HG02884 (cell line): ENCODE results near the gene CCDC167.

Experiments used
- ATAC-seq: cut with Tn5 transposase; IDR thresholded peaks from one replicate; pipeline ENCODE4 v1.9.1; 2021; ENCODE audit warnings: mild to moderate bottlenecking, moderate library complexity; ENCODE audit not compliant: unreplicated experiment

Gene CCDC167

DNA sequence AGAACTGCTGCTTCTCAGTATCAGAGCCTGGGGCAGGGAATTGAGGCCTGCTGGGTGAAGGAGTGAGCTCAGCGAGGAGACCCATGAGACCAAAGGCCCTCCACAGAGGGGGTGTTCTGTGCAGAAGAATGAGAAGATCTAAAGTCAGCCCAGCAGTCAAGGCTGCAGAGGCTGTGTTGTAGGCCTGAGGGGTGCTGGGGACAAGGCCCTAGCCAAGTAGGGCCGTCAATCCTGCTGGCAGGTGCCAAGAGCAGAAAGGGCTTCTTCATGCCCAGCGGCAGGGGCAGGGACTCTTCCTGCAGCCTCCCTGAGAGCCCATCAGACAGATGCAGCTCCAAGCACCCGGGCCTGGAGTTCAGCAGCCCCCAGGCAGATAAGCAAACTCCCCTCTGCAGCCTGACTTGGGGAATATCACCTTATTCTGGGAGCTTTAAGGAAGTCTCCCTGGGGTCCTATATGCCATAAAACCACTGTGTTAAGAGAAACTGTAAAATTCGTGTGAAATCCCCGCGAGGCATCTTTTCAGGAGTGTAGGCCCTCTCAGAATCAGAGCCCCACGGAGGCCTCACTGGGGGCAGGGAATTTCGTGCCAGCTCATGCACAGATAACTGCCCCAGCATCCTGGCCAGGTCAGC is 9.0 kb downstream of the CCDC167 start:
- no peak for ATAC-seq

DNA sequence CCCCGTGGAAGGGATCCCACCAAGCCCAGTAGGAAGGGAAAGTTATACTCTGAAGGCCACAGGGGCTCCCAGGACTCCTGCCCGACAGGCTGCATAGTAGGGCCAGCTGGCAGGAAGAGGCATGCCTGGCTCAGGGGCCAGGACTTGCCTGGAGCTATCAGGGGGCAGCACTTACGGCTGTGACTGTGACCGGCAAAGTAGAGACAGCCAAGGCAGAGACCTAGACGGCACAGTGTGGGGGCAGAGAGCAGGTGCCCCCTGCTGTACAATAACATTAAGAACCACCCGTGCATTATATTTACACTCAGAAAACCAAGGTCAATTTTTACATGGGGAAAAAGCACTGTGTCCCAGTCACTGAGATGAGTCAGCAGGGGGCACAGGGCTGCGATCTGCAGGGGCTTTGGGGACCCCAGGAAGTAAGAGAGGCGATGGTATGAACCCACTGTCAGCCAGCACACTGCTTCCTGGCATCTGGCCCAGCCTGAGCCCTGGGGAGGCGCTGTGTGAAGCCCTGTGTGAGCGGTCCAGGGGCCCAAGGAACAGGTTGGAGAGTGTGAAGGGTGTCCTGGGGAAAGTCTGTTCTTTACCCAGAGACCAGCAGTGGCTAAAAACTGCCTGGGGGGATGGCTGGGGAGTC is 9.9 kb downstream of the CCDC167 start:
- no peak for ATAC-seq

DNA sequence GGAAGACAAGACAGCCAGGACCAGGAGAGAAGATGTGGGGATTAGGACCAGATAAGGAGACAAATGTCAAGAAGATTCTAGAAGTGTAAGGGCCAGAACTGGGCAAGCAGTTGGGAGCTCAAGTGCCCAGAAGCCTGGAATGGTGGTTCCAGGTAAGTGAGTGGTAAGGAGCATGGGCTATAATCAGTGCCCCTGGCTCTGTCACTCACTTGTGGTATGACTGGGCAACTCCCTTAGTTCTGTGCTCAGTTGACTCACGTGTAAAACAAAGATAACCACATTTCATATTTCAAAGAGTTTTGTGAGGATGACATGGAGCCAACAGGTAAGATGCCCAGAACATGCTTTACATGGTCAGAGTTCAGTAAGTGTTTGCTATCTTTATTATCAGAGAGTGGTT is 11.2 kb downstream of the CCDC167 start:
- no peak for ATAC-seq

DNA sequence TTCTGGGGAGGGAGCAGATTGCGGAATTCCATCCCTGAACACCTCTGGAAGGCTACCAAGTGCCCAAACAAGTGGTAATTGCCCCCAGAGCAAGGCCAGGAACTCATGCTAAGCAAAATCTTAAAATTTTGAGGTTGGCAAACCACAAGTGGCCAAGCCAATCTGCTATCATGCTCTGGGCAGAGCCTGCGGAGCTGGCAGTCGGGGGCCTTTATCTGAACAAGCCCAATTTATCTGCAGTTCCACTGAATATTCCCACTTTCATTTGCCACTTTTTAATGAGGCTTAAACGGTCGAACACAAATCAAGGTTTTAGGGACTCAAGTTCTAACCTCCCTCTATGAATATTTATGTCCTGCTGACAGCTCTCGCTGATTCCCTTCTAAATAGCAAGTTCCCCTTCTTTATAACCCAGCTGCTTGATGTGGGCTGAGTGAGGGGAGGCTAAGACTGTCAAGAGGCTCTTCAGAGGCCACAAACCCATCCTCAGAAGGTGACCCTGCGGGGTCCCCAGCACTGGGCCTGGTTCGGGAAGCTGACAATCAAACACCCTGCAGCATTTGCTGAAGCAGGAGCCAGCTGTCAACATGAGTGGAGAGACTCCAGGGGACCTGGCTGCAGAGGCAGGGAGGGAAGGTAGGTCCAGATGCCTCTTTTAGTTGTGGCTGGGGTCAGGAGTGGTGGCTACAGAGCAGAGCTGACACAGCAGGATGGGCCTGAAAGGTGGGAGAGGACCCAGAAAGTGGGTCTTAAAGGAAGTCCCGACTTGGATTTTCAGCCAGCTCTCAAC is 11.9 kb downstream of the CCDC167 start:
- ATAC-seq: no peak

DNA sequence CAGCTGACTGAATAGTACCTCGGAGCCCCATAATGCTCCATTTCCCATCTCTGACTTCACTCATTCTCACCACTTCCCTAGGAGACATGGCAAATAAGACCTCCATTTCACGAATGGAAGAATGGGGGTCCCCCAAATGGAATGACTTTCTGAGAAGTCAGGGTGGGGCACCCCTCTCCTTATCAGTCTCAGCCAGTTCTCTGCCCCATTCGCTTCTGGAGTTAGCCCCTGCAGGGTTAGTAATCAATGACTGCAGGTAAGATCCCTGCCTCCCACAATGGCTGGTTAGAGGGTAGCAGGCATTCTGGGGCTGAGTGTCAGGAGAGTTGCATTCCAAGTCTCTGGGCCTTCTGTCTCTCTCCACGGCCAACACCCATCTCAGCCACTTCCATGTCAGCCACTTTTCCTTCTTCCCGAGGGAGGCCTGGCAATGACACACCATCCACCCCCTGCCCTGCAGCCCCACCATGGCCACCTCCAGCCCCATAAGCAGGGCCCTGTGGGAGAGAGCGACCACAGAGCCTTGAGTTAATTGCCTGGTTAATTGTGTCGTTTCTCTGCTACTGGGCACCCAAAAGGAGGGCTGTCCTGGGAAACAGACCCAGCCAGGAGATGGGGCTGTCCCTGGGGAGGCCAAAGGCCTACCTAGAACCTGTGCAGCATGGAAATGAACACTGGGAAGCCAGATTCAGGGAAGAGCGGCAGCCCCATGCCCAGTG is 13.4 kb downstream of the CCDC167 start:
- no peak for ATAC-seq

DNA sequence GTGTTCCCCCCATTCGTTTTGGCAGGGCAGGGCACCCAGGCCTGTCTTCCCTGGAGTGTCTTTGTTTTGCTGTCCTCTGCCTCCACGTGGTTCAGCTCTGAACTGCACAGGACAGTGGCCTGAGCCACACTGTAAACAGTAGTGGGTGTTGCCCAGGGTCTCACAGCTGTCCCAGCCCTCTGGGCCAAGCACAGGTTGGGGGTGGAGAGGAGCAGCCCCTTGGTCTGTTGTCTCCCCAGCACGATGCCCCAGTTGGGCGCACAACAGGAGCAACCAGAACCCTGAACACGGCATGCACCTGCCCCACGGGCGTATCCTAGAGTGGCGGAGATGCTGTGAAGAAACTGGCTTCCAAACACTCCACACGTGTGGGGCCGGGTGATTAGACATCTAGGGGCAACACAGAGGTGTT is 14.4 kb downstream of the CCDC167 start:
- no peak for ATAC-seq

DNA sequence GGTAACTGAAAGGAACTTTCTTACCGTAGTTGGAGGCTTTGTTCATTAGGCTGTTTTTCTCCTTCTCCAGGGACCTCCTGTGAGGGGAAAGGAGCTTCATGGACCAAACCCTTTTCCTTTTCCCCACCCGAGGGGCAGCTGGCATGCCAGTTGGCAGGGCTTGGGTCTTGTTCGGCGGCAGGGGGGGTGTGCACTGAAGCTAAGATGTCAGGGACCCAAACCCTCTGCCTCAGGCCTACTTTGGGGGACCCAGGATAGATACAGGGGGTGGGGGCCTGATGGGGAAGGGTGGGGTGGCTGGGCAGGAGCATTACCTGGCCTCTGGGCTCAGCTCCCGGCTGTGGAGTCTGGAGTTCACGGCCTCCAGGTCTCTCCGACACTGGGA is 14.9 kb downstream of the CCDC167 start:
- no peak for ATAC-seq

DNA sequence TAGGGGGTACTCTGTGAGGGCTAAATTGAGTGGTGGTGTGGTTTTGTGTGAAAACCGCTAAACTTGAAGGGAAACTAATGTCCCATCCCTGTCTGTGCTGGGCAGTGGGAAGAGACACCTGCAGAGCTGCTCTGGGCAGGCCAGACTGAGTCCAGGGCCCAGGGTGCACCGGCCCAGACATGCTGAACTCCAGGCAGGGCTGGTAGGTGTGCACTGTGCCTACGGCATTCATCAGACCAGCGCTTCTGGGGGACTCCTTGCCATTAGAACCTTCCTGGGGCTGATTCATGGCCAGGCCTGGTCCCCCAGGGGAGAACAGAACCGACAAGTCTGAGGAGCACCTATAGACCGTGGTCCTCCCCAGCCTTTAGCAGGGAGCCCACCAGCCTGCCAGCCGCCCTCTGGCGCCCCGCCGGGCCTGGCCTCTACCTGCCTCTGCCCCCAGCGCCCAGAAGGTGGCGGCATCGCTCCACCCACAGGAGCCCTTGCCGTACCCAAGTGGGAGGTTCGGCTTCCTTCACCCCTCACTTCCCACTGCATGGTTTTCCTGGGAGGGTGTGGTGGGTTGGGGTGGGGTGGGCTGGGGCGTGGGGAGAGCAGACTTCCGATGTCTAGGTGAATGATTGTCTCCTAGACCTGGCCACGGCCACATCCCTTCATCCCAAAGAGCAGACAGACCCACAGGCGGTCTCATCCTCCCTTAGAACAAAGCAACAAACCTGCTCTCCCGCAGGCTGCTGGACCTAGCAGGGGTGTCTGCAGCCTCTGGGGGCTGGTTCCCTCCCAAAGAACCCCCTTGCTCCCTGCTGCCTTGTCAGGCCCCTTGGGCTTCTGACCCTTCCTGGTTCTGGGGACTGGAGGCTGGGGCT is 15.5 kb downstream of the CCDC167 start:
- ATAC-seq: no peak

DNA sequence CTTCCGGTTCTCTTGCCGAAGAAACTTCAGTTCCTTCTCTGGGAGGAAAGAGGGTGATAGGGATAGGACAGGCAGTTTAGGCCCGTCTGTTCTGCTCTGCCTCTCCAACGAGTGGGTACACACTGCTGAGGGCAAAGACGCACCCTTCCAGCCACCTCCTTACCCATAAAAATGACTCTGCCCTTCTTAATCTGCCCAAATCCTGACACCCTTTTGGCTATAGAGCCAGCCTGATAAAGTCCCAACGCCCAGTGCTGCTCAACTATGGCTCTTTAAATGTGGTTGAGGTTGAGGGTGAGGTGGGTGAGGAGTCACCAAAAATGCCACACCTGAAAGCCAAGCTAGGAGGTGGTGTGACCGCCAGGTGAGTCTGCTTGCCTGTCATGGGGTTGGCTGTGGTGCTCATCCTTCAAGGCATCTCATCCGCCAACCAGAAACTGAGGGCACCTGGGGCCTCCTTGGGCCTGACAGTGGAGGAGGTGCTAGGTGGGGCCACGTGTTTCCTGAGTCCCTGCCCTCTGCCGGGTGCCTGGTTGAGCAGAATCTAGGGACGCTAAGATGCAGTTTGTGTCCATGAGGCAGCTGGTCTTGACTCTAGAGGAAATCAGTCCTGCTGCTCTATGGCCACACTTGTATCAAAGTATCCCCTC is 16.3 kb downstream of the CCDC167 start:
- no peak for ATAC-seq

DNA sequence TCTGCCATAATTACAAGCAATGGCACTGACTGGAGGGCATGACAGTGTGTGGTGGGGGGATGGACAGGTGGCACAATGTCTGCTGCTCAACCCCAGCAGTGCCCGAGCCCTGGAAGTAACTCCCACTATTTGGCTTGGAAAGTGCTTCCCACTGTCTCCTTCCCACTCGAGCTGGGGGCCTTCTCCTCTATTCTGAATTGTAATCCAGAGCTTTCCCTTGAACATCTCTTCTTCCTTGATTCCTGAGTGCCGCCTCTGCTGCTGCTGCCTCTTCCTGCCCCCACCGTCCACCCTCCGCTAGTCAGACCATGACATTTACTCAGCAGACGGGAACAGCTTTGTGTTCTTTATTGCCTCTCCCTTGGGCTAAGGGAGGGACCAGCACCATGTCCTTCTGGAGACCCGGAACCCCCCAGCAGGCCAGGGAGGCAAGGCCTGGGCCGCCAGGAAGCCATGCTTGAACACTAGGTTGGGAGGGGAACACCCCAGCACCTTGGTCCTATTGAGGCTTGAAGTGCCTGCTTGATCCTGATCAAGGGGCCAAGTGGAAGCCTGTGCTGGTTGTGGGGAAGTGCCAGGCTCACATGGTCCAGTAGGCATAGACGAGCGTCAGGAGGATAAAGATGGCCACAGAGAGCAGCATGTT is 17.0 kb downstream of the CCDC167 start:
- no peak for ATAC-seq

DNA sequence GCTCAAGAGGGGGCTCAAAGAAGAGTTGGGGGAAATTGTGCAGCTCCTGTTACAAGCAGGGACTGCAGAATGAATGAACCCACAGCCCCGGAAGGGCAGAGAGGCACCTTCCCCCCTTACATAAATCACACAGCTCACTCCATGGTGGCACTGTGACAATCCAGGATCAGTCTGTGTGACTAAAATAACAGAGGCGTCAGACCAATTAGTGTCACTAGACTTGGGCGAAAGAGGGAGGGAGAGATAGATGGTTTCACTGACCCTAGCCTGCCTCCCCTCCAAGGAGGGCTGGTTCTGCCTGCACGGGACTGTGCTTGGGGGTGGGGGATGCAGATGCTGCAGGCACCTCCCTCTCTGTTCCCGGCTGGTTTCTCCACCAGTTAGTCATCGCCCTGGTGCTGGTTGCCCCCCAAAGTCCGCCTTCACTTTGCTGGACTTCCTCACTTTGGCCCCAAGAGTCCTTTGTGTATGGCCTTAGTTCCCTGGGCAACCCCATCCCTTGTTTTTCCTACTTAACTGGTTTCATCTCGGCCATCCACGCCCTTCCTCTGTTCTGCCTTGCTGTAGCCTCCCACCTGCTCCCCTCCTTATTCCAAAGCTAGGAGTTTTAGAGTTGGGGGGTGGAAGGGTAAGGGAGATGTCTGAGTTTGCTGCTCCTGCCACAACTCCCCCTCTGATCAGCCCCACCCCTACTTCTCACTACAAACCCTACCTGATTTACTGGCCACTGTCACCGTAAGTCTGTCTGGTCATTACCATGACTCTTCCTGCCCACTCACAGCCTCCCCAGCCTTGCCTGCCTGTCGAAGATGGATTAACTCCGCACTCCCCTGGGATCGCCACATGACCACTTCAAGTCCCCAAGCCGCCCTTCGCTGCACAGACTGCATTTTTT is 17.7 kb downstream of the CCDC167 start:
- no peak for ATAC-seq

DNA sequence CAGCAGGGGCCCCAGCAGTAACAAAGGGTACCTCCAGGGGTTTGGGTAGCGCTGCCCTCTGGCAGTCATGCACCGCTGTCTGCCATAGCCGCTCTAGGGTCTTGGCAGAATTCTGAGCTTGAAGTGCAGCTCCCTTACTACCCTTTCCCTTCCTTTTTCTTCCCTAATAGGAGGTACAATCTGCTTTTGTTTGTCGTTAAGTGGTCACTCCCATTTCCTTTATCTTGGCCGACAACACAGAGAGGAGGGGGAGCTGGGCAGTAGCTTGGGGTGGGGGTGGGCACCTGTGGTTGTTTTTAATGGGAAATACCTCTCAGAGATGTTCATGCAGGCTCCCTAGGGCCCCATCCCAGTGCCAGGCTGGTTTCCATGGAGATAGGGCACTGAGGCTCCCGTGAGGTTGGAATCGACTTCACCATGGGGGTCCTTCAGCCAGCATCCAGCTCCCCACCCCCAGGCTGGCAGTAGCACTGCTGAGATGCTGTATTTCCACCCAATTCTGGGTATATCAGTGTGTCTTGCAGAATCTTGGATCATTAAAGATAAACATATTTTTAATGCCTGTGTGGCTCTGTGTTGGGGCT is 18.6 kb downstream of the CCDC167 start:
- ATAC-seq: no peak

DNA sequence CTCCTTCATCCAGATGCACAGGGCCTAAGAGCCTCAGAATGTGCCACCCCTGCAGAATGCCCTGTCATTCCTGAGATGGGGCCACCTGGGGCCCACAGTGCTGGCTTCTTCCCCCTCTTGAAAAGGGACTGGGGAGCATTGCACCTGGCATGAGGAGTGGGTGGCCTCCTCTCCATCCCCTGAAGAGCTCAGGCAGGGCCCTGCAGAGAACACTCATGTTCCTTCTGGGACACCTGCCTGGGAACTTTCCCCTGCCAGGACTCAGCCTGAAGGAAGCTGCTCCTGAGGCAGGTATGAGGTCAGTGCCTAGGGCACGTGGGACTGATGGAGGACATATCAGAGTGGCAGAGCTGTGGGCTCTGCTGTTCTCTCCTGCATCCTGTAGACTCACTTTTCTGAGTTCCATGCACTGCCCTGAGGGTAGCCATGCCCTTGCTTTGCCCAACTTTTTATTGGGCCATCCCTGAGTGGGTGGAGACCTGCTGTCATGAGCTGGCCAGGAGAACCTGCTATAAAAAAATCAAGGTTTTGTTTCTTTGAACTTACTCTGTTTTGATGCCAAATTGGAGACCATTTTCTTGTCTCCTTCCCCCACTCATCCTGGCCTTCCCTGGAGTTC is 19.5 kb downstream of the CCDC167 start:
- no peak for ATAC-seq

DNA sequence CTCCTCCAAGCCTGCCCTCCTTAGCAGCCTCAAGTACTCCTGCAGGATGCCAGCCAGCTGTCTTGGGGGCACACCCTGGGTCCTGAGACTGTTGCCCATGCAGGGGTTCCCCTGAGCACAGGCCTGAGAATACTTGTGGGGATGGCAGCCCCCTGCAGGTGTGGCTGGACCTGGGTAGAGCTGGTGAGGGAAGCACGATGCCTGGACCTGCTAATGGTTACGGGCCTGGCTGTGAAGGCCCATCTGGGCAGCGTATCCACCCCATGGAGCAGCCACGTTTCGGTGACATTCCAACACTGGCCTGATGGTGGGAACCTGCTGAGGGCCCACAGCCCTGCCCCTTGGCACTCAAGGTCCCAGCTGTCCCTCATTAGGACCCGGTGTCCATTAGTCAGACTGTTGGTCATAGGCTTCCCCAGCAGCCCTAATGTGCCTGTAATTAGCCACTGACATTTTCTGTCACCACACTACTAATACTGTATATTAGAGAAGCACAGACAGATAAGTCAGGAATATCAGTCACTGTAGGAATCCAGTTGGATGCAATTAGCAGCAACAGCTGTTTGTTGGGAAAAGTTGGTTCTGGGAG is 20.3 kb downstream of the CCDC167 start:
- no peak for ATAC-seq

DNA sequence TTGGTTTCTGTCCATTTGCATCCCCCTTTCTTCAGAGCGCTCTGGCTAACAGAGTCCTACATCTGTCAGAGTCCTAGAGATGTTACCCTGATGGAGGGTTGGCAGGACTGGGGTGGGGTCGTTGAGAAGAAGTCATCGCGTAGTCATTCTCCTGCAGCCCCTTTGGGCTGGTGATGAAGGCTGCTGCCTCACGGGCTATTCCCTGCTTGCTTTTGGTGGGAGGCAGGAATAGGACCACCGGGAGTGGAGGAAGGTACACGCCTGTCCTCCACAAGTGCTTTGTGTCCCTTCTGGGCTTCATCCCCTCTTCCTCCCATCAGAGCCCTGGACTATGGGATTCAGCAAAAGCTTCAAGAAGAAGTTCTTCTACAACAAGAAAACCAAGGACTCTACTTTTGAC is 20.9 kb downstream of the CCDC167 start:
- no peak for ATAC-seq

DNA sequence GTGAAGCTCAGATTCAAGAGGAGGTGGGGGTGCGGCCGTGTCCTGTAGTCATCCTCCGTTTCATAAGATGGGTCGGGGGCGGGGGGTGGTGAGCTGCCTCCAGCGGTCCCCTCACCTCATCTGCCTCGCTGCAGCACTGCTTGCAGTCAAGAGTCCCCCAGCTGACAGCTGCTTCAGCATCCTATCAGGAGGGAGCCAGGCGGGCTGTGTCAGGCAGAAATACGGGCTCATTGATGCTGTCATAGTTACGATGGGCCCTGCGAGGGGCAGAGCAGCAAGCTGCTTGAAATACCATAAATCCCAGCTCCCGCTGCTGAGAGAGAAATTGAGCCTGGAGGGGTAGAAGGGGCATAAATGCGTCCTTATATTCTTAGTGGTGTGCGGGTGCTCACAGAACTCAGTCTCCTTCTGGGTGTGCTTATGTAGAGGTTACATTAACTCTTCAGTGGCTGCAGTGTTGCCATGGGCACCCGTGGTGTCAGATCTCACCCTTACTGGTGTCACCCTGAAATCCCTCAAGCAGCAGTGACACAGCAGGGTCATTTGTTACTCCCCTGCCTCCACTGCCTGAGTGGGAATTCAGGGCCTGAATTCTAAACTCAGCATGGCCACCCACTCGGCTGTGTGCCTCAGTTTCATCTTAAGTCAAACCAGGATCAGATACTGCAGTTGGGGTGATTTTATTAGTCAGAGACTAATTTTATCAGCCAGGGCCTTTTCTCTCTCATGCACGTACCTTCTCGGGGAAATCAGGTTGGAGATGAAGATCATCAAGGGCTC is 21.8 kb downstream of the CCDC167 start:
- no peak for ATAC-seq

DNA sequence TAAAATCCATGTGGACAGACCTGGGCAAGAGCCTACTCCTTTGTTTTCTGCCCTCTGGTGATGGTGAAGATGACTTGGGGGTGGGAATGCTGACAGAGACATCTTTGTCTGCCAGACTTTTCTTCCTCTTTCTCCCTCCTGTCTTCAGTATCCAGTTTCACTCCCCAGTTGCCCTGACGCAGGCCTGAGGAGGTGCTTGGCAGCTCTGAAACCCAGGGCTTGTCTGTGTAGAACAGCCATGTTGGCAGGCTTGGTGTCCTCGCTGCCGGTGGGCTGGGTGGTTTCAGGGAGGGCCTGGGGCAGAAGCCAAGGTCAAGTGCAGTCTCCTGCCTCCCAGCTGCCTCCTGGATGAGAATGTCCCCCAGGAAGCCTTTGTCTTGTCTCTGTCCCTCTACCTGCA is 22.5 kb downstream of the CCDC167 start:
- ATAC-seq: no peak
